HEK293T (cell line): ENCODE measurements around the gene GFRA4.

Experiments
- ARNT ChIP-seq: fragments of 450-650 bp; IDR thresholded peaks from 2 replicates; pipeline ENCODE4 v1.6.1; 2017; ENCODE audit warnings: mild to moderate bottlenecking
- BHLHE40 ChIP-seq: fragments of 450-650 bp; IDR thresholded peaks from 2 replicates; pipeline ENCODE4 v1.6.1; 2016; ENCODE audit warnings: mild to moderate bottlenecking, moderate library complexity, borderline replicate concordance
- CTBP1 ChIP-seq: fragments of 450-650 bp; IDR thresholded peaks from 2 replicates; pipeline ENCODE4 v1.6.1; 2016; ENCODE audit warnings: borderline replicate concordance
- FOXK2 ChIP-seq: fragments of 450-650 bp; IDR thresholded peaks from 2 replicates; pipeline ENCODE4 v1.6.1; 2016; ENCODE audit warnings: mild to moderate bottlenecking
- FOXM1 ChIP-seq: fragments of 450-650 bp; IDR thresholded peaks from 2 replicates; pipeline ENCODE4 v1.6.1; 2017; ENCODE audit warnings: mild to moderate bottlenecking, borderline replicate concordance
- HDGF ChIP-seq: fragments of 450-650 bp; IDR thresholded peaks from 2 replicates; pipeline ENCODE4 v1.6.1; 2017; ENCODE audit warnings: antibody characterized with exemption, borderline replicate concordance
- L3MBTL2 ChIP-seq: fragments of 450-650 bp; conservative IDR thresholded peaks from 2 replicates; pipeline ENCODE4 v1.6.1; 2016; ENCODE audit warnings: mild to moderate bottlenecking
- NFRKB ChIP-seq: fragments of 450-650 bp; IDR thresholded peaks from 2 replicates; pipeline ENCODE4 v1.6.1; 2016; ENCODE audit warnings: mild to moderate bottlenecking, moderate library complexity
- PKNOX1 ChIP-seq: fragments of 450-650 bp; IDR thresholded peaks from 2 replicates; pipeline ENCODE4 v1.6.1; 2016
- SP1 ChIP-seq: fragments of 450-650 bp; IDR thresholded peaks from 2 replicates; pipeline ENCODE4 v1.6.1; 2017
- SUZ12 ChIP-seq: fragments of 450-650 bp; IDR thresholded peaks from 2 replicates; pipeline ENCODE4 v1.6.1; 2016; ENCODE audit warnings: mild to moderate bottlenecking
- TARDBP ChIP-seq: fragments of 450-650 bp; IDR thresholded peaks from 2 replicates; pipeline ENCODE4 v1.6.1; 2016
- ZNF384 ChIP-seq: fragments of 450-650 bp; IDR thresholded peaks from 2 replicates; pipeline ENCODE4 v1.6.1; 2016

DNA sequence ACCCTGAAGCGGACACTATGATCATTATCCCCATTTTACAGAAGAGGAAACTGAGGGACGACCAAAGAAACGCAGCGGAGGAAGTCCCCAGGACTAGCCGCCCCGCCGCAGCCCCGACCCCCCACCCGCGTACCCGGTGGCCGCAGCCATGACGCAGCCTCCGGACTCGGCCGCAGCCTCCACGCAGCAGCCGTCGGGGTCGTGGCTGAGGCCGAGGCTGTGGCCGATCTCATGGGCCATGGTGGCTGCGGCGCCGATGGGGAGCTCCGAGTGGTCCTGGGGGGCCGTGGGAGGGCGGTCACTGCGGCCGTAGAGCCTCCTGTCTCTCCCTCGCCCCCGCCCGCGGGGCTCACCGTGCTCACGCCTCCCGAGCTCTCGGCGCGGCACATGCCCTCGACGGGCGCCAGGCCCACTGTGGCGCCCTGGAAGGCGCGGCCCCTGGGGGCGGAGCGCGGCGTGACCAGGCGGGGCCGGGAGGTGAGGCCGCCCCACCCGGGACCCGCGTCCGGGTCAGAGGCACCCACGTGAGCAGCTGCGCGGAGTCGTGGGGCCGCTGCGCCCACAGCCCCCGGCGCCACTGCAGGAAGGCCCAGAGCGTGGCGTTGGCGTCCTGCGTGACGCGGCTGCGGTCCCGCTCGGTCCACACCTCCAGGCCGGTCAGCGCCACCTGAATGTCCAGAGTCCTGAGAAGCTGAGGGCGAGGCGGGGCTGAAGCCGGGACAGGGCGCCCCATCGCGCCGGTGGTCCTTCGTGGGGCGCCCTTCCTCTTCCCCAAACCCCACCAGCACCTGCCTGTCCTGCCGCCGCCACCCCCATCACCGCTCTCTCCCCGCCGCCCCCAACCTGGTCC lies 10.2 kb upstream of the GFRA4 start:
- TF ChIP-seq FOXK2 (no peak), HDGF (no peak), ARNT (no peak), FOXM1 (no peak), L3MBTL2 (no peak), NFRKB (no peak), ZNF384 (no peak), SP1 (no peak), PKNOX1 (no peak), BHLHE40 (no peak), SUZ12 (no peak), CTBP1 (no peak), TARDBP (no peak)
